Lower lobe of right lung (tissue), 2 donors: ENCODE results near the gene GPR137B. TPM values are rescaled to one million over a fixed set of nuclear protein-coding genes. Genes with fewer than 3 reads are reported as not detected.

Experiments used
- ATAC-seq, 2 donors: fragments of 200-7000 bp; cut with Tn5 transposase; one replicate each; pipeline ENCODE4 v1.9.1; 2020 to 2022; ENCODE audit warnings: mild to moderate bottlenecking in 2 of 2, moderate library complexity in 2 of 2
- DNase-seq: peaks from one replicate; pipeline ENCODE4 v3.0.0-alpha.2; 2020
- H3K27ac ChIP-seq: fragments of 200-600 bp; one replicate; pipeline ENCODE4 v1.8.0; 2022
- H3K27me3 ChIP-seq: fragments of 200-600 bp; one replicate; pipeline ENCODE4 v1.8.0; 2022; ENCODE audit warnings: low read depth
- H3K36me3 ChIP-seq: fragments of 200-600 bp; one replicate; pipeline ENCODE4 v1.8.0; 2022; ENCODE audit warnings: mild to moderate bottlenecking
- H3K4me1 ChIP-seq: fragments of 200-600 bp; one replicate; pipeline ENCODE4 v1.8.0; 2022
- H3K4me3 ChIP-seq: fragments of 200-600 bp; one replicate; pipeline ENCODE4 v1.8.0; 2022; ENCODE audit warnings: mild to moderate bottlenecking
- H3K9me3 ChIP-seq: fragments of 200-600 bp; one replicate; pipeline ENCODE4 v1.8.0; 2022
- intact Hi-C: fragments of 100-400 bp; cut with DNase I; formaldehyde crosslinking; loops from one replicate; pipeline ENCODE4 v1.11.0; 2022
- total RNA-seq: library from RNA; stranded (reverse); fragmentation: NEBNext Ultra II Directional; extraction: Animal tissue kit (Norgen Biotek cat#: 25700); gene quantifications from one replicate; pipeline ENCODE4 v1.2.1, GENCODE V29; 2021
- TF ChIP-seq, protein P1 (sequence below): fragments of 200-600 bp; IDR thresholded peaks from one replicate; pipeline ENCODE4 v1.8.0; 2022; ENCODE audit warnings: antibody characterized with exemption, mild to moderate bottlenecking
- donor health status: DM: no; HTN: yes; CAD: no; lungs with severe emphysema.

The GPR137B gene
- total RNA-seq, 1 donor from 2014 or later, result 38.3 TPM

DNA sequence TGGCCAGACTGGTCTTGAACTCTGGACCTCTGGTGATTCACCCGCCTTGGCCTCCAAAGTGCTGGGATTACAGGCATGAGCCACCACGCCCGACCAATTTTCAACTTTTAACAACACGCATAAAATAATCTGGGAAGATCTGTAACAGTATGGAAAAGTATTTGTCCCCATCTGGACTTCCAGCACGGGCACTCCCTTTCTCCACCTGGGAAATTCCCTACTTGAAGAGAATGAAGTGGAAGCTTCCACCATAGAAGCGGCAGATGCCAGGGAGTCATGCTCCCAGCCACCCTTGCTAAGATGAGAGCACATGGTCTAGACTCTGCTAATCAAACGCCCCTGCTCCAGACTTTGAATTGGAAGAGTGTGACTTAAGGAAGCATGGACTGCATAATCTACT is 9.0 kb upstream of the GPR137B start:
- no peak for DNase-seq
- H3K27ac ChIP-seq, result no peak overlapping the region
- TF ChIP-seq, protein P1, sequence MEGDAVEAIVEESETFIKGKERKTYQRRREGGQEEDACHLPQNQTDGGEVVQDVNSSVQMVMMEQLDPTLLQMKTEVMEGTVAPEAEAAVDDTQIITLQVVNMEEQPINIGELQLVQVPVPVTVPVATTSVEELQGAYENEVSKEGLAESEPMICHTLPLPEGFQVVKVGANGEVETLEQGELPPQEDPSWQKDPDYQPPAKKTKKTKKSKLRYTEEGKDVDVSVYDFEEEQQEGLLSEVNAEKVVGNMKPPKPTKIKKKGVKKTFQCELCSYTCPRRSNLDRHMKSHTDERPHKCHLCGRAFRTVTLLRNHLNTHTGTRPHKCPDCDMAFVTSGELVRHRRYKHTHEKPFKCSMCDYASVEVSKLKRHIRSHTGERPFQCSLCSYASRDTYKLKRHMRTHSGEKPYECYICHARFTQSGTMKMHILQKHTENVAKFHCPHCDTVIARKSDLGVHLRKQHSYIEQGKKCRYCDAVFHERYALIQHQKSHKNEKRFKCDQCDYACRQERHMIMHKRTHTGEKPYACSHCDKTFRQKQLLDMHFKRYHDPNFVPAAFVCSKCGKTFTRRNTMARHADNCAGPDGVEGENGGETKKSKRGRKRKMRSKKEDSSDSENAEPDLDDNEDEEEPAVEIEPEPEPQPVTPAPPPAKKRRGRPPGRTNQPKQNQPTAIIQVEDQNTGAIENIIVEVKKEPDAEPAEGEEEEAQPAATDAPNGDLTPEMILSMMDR, result no peak

DNA sequence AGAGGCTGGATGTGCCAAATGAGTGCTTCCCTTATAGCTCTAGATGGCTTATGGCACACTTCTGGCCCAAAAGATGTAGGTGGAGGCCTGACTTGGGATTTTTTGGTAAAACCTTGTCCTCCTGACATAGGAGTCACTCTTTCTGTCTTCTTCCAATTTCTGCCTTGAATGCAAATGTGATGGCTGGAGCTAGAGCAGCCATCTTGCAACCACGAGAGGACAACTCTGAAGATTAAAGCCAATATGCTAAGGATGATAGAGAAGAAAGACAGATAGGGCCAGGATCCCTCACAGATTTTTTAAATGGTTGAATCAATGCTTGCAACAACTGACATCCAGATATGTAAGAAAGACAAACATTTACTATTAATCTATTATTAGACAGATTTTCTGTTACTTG is 8.5 kb upstream of the GPR137B start:
- DNase-seq (no peak), ATAC-seq (no peak)
- Histone ChIP-seq H3K4me1 (no peaks in the 10 kb centered on the region), H3K36me3 (no peaks in the 10 kb centered on the region), H3K4me3 (no peak overlapping the region), H3K9me3 (no peaks in the 10 kb centered on the region), H3K27me3 (peaks cover 8% of the 10 kb centered on the region), H3K27ac (no peak overlapping the region)
- intact Hi-C loops, result no loop called here
- TF ChIP-seq, protein P1, result no peak

More for the DNA sequence above, 9.0 kb upstream of the GPR137B start:
- ATAC-seq, result no peak
- H3K27me3 ChIP-seq, result peaks cover 8% of the 10 kb centered on the region
- no peaks in the 10 kb centered on the region for H3K4me1 ChIP-seq
- intact Hi-C loops, result no loop called here
- H3K4me3 ChIP-seq, result no peak overlapping the region
- H3K9me3 ChIP-seq, result no peaks in the 10 kb centered on the region
- H3K36me3 ChIP-seq, result no peaks in the 10 kb centered on the region

DNA sequence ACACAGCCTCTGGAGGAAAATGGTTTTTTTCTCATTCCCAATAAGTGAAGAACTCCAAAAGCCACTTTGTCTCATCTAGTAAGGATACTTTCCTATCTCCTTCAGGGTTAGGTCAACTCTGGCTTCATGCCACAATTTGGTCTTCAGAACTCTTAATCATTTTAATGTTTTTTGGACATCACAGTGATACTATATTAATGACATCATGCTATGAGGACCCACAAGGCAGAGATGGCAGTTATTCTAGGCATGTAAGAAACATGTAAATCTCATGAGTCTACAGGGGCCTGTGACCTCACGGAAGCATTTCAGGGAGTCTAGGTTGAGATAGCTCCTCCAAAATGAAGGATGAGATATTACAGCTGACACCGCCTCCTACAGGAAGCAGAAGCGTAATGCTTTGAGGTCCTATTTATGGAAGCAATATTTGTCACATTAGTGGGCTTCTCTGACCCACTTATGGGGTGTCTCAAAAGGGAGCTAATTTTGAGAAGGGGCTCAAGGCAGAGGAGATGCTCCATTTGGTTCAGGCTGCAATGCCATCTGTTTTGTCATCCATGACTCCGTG is 5.0 kb upstream of the GPR137B start:
- no peak for DNase-seq
- TF ChIP-seq, protein P1, result no peak
- H3K9me3 ChIP-seq, result no peaks in the 10 kb centered on the region
- H3K36me3 ChIP-seq, result no peaks in the 10 kb centered on the region
- peaks cover 4% of the 10 kb centered on the region for H3K4me1 ChIP-seq
- peaks cover 13% of the 10 kb centered on the region for H3K27me3 ChIP-seq
- H3K27ac ChIP-seq, result no peak overlapping the region
- no peak for ATAC-seq
- H3K4me3 ChIP-seq, result no peak overlapping the region
- intact Hi-C loops, result no loop called here

DNA sequence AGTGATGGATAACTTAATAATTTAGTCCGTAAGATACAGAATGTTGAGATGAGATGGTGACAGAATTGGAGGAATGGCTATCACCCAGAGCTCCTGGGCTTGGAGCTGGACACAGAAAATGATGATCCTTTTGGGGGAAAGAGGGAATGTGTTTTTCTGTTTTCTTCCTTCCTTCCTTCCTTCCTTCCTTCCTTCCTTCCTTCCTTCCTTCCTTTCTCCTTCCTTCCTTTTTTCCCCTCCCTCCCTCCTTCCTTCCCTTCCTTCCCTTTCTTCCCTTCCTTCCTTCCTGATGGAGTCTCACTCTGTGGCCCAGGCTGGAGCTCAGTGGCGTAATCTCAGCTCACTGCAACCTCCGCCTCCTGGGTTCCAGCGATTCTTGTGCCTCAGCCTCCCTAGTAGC is 2.8 kb upstream of the GPR137B start:
- H3K4me3 ChIP-seq, result no peak overlapping the region
- no peaks in the 10 kb centered on the region for H3K36me3 ChIP-seq
- ATAC-seq (no peak), DNase-seq (no peak)
- no peaks in the 10 kb centered on the region for H3K9me3 ChIP-seq
- H3K27ac ChIP-seq, result no peak overlapping the region
- H3K27me3 ChIP-seq, result peaks cover 13% of the 10 kb centered on the region
- peaks cover 11% of the 10 kb centered on the region for H3K4me1 ChIP-seq
- TF ChIP-seq, protein P1, result no peak
- intact Hi-C loops, result no loop called here

DNA sequence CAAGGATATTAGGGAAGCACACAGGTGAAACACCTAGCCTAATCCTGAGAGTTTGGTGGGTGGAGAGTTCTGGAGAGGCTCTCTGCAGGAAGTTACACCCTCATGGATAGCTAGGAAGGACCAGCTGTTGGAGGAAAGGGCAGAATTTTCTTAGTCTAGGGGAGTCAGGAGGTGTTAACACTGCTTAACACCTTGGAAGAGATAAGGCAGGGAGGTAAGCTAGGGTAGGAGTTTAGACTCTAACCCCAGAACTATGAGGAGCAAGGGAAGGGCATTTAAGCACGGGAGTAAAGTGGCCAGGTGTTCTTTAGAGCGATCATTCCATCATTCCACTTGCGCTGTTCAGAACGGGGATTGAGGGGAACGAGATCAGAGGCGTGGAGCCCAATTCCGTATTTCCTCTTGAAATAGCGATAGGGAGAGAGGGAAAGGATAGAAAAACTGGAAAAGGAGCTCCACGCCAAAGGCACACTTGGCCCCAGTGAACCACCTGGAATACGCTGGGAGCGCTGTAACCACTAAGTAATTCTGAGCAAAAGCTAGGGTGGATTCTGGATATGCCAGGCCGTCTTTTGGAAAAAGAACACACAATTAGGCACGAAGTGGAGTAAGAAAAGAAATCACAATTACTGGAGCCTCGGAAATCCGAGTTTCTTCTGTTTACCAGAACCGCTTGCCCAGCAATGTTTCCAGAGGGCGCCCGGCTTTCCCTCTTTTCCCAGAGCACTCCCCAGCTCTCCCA is 1.5 kb upstream of the GPR137B start:
- Histone ChIP-seq H3K36me3 (no peaks in the 10 kb centered on the region), H3K9me3 (no peaks in the 10 kb centered on the region), H3K4me3 (peak overlapping the region; percentile 70), H3K27me3 (peaks cover 13% of the 10 kb centered on the region), H3K27ac (no peak overlapping the region), H3K4me1 (peaks cover 15% of the 10 kb centered on the region)
- no peak for ATAC-seq
- TF ChIP-seq, protein P1, result no peak
- intact Hi-C loops, result no loop called here
- DNase-seq, result no peak
